PC-3 (cell line): ENCODE results near the gene COX18. TPM values are rescaled to one million over a fixed set of nuclear protein-coding genes. Genes with fewer than 3 reads are reported as not detected.

Experiments used
- ATAC-seq: fragments of 200-7000 bp; cut with Tn5 transposase; 2 replicates; pipeline ENCODE4 v1.9.1; 2020; ENCODE audit warnings: mild to moderate bottlenecking, moderate library complexity
- BruUV-seq: library from RNA; stranded (reverse); fragments of 400-500 nt; replicated peaks from 2 replicates; lab custom pipeline; 2021; lab: Mats Ljungman, UMichigan
- CTCF ChIA-PET: fragments of 300-600 bp; sonication (Branson Sonifier 250); formaldehyde crosslinking; loops from one replicate; lab custom pipeline; 2022; ENCODE audit warnings: antibody characterized with exemption; lab: Charles Lee
- POLR2A ChIA-PET: fragments of 300-600 bp; sonication (Branson Sonifier 250); formaldehyde crosslinking; loops from one replicate; lab custom pipeline; 2022; ENCODE audit warnings: antibody characterized with exemption; ENCODE audit not compliant: unreplicated experiment; lab: Charles Lee
- DNase-seq: peaks from one replicate; pipeline ENCODE4 v3.0.0-alpha.2; 2015
- H2AFZ ChIP-seq: fragments of 300-600 bp; sonication (generic); 2 replicates; pipeline ENCODE4 v1.6.0; 2016; ENCODE audit warnings: antibody characterized with exemption, low read length
- H3F3A ChIP-seq: fragments of 300-600 bp; sonication (generic); one replicate; pipeline ENCODE4 v1.6.0; 2017; ENCODE audit warnings: antibody characterized with exemption, low read length, control low read depth, mild to moderate bottlenecking; ENCODE audit not compliant: unreplicated experiment
- H3K27ac ChIP-seq: fragments of 300-600 bp; sonication (generic); 2 replicates; pipeline ENCODE4 v1.5.1; 2016; ENCODE audit warnings: mild to moderate bottlenecking, low read length
- H3K27me3 ChIP-seq: fragments of 300-600 bp; sonication (generic); 2 replicates; pipeline ENCODE4 v1.6.1; 2016; ENCODE audit warnings: low read length, mixed read lengths
- H3K36me3 ChIP-seq: fragments of 300-600 bp; sonication (generic); 2 replicates; pipeline ENCODE4 v1.6.1; 2016; ENCODE audit warnings: low read depth, mixed run types, low read length, mixed read lengths
- H3K4me1 ChIP-seq: fragments of 300-600 bp; sonication (generic); 2 replicates; pipeline ENCODE4 v1.5.1; 2016; ENCODE audit warnings: low read length; ENCODE audit not compliant: insufficient read depth
- H3K4me2 ChIP-seq: fragments of 300-600 bp; sonication (generic); 2 replicates; pipeline ENCODE4 v1.6.0; 2016; ENCODE audit warnings: low read length
- H3K4me3 ChIP-seq: fragments of 300-600 bp; sonication (generic); 2 replicates; pipeline ENCODE4 v1.5.1; 2016; ENCODE audit warnings: mild to moderate bottlenecking, low read length, mixed read lengths
- H3K79me2 ChIP-seq: fragments of 300-600 bp; sonication (generic); 2 replicates; pipeline ENCODE4 v1.6.1; 2017; ENCODE audit warnings: low read length, mixed read lengths
- H3K9ac ChIP-seq: fragments of 300-600 bp; sonication (generic); 2 replicates; pipeline ENCODE4 v1.6.0; 2016; ENCODE audit warnings: mild to moderate bottlenecking, low read length
- H3K9me2 ChIP-seq: fragments of 300-600 bp; sonication (generic); replicated peaks from 2 replicates; pipeline ENCODE4 v1.6.1; 2016; ENCODE audit warnings: mixed run types, low read length, mixed read lengths
- H3K9me3 ChIP-seq: fragments of 300-600 bp; sonication (generic); 2 replicates; pipeline ENCODE4 v1.6.1; 2016; ENCODE audit warnings: low read length, mixed read lengths
- H4K20me1 ChIP-seq: fragments of 300-600 bp; sonication (generic); 2 replicates; pipeline ENCODE4 v1.6.1; 2016; ENCODE audit warnings: low read length, mixed read lengths
- CTCF ChIP-seq: fragments of 300-600 bp; sonication (generic); conservative IDR thresholded peaks from 2 replicates; pipeline ENCODE4 v1.5.1; 2017; ENCODE audit warnings: antibody characterized with exemption, low read depth, mild to moderate bottlenecking, low read length
- EZH2 ChIP-seq: fragments of 300-600 bp; sonication (generic); IDR thresholded peaks from one replicate; pipeline ENCODE4 v1.6.1; 2017; ENCODE audit warnings: antibody characterized with exemption, mild to moderate bottlenecking, low read length; ENCODE audit not compliant: unreplicated experiment
- EZH2phosphoT487 ChIP-seq: fragments of 300-600 bp; sonication (generic); IDR thresholded peaks from 2 replicates; pipeline ENCODE4 v1.6.1; 2018; ENCODE audit warnings: mild to moderate bottlenecking, antibody characterized with exemption, low read length, borderline replicate concordance
- intact Hi-C: fragments of 100-400 bp; cut with micrococcal nuclease; formaldehyde crosslinking; loops from 2 replicates; pipeline ENCODE4 v1.9.0; 2023
- total RNA-seq: library from RNA; depleted of rRNA; stranded (reverse); fragments of >200 nt; gene quantifications from 2 replicates; pipeline ENCODE4 v1.2.3, GENCODE V29; 2014

COX18 gene
- total RNA-seq, 1 experiment from 2014 or later, result 32.8 TPM

GRCh38 chr4:73011629-73011985 lies 57.9 kb downstream of the COX18 start:
- no peak for ATAC-seq
- intact Hi-C loops, result no loop called here
- H3K9ac ChIP-seq, result no peak overlapping the region

GRCh38 chr4:73010789-73011628 lies 58.5 kb downstream of the COX18 start:
- DNase-seq, result no peak
- Histone ChIP-seq H3K4me1 (no peaks in the 10 kb centered on the region), H3K4me2 (no peak overlapping the region), H3K36me3 (no peaks in the 10 kb centered on the region), H2AFZ (no peak overlapping the region), H3F3A (no peaks in the 10 kb centered on the region), H3K9me2 (no peaks in the 10 kb centered on the region), H3K79me2 (no peaks in the 10 kb centered on the region), H3K9me3 (no peaks in the 10 kb centered on the region), H3K27me3 (peaks cover 5% of the 10 kb centered on the region; the same call in 1 of the 2 replicates), H4K20me1 (no peaks in the 10 kb centered on the region), H3K4me3 (no peak overlapping the region), H3K9ac (no peak overlapping the region), H3K27ac (no peak overlapping the region)
- ChIA-PET POLR2A (no interaction called here), CTCF (no interaction called here)
- TF ChIP-seq EZH2, result no peak
- TF ChIP-seq CTCF, result no peak
- TF ChIP-seq EZH2phosphoT487, result no peak
- no TSS peak for BruUV-seq
- intact Hi-C loops, result no loop called here
- no peak for ATAC-seq

More at GRCh38 chr4:73011629-73011985, 57.9 kb downstream of the COX18 start:
- Histone ChIP-seq H3K36me3 (no peaks in the 10 kb centered on the region), H3K4me2 (no peak overlapping the region), H3K9me2 (no peaks in the 10 kb centered on the region), H3K79me2 (no peaks in the 10 kb centered on the region), H3K9me3 (no peaks in the 10 kb centered on the region), H3K4me3 (no peak overlapping the region), H3K27ac (no peak overlapping the region), H3K4me1 (no peaks in the 10 kb centered on the region), H2AFZ (no peak overlapping the region), H3K27me3 (no peaks in the 10 kb centered on the region), H3F3A (no peaks in the 10 kb centered on the region), H4K20me1 (no peaks in the 10 kb centered on the region)
- ChIA-PET POLR2A (no interaction called here), CTCF (no interaction called here)
- DNase-seq, result no peak
- TF ChIP-seq EZH2 (no peak), CTCF (no peak), EZH2phosphoT487 (no peak)
- BruUV-seq, result no TSS peak

GRCh38 chr4:73007526-73008100 lies 61.9 kb downstream of the COX18 start:
- Histone ChIP-seq H3K9me2 (no peaks in the 10 kb centered on the region), H3K36me3 (no peaks in the 10 kb centered on the region), H2AFZ (no peak overlapping the region), H3K4me1 (no peaks in the 10 kb centered on the region), H3K27ac (no peak overlapping the region), H3K9ac (no peak overlapping the region), H3F3A (no peaks in the 10 kb centered on the region), H3K27me3 (peaks cover 5% of the 10 kb centered on the region), H4K20me1 (no peaks in the 10 kb centered on the region), H3K4me3 (no peak overlapping the region), H3K9me3 (no peaks in the 10 kb centered on the region), H3K79me2 (no peaks in the 10 kb centered on the region), H3K4me2 (no peak overlapping the region)
- POLR2A ChIA-PET, result no interaction called here
- intact Hi-C loops, result no loop called here
- DNase-seq (no peak), ATAC-seq (no peak)
- BruUV-seq, result no TSS peak
- TF ChIP-seq CTCF (no peak), EZH2 (no peak), EZH2phosphoT487 (no peak)
- CTCF ChIA-PET, result interaction anchor here (0.5 kb wide), 1 partner anchor 9 kb away, joined by 3 read pairs; no protein-coding TSS in a partner anchor
